GM12872 (cell line): ENCODE data around the gene SLF2.

ENCODE experiments used
- TF ChIP-seq, protein P1 (sequence below): IDR thresholded peaks from 3 replicates; pipeline ENCODE4 v1.5.1; 2011; ENCODE audit warnings: low read depth, mild to moderate bottlenecking, low read length, moderate library complexity; ENCODE audit not compliant: insufficient read depth

Gene SLF2

DNA sequence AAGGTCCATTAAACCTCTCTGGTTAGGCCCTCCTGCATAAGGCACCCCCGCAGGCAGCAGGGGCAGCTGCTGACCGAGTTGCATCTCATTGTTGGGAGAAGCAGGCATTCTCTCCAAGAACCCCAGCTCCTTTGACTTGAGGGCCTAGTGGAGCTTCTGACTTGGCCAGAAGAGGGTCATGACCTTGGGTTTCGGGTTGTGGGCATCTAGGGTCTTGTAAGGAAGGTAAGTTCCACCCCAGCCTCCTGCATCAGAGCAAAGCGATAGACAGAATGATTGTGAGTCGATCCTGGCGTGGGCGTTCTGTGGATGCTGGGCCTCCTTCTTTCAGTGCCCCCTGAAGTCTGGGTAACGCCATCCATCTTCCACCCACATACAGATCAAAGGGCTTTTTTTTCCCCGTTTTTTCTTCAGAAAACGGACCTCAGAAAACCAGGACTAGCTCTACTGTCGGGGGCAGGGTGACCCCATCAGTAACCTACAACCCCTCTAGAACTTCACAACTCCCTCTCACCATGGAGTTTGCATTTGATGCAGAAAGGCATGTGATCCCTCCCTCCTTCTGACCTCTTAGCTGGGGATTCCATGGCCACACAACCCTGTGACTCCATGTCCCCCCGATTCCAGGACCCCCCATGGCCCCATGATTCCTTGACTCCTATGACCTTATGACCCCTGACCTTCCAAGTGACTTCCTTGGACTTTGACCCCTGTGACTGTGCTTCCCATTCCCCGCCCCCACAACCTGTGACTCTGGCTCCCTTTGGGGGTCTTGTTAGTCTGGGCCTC lies 59.5 kb downstream of the SLF2 start:
- TF ChIP-seq, protein P1, sequence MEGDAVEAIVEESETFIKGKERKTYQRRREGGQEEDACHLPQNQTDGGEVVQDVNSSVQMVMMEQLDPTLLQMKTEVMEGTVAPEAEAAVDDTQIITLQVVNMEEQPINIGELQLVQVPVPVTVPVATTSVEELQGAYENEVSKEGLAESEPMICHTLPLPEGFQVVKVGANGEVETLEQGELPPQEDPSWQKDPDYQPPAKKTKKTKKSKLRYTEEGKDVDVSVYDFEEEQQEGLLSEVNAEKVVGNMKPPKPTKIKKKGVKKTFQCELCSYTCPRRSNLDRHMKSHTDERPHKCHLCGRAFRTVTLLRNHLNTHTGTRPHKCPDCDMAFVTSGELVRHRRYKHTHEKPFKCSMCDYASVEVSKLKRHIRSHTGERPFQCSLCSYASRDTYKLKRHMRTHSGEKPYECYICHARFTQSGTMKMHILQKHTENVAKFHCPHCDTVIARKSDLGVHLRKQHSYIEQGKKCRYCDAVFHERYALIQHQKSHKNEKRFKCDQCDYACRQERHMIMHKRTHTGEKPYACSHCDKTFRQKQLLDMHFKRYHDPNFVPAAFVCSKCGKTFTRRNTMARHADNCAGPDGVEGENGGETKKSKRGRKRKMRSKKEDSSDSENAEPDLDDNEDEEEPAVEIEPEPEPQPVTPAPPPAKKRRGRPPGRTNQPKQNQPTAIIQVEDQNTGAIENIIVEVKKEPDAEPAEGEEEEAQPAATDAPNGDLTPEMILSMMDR = no peak

- TF ChIP-seq, protein P1 = no peak
Observed at GRCh38 chr10:100972904-100973535, 60.3 kb downstream of the SLF2 start.

DNA sequence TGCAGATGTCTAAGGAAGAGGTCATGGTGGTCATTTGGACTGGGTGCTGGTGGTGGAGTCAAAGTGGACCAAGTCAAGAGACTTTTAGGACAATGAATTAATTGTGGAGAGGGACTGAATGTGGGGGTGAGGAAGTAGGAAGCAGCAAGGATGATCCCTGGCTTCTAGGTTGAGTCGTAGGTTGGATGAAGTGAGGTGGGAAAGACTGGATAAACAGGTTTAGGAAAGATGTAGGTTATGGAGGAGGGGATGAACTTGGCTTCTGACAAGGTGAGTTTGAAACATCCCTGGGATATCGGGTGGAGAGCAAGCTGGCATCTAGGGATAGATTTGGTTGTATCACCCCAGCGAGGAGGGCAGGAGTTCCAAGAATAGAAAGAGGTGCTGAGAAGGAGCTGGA lies 64.1 kb downstream of the SLF2 start:
- TF ChIP-seq, protein P1 = no peak

DNA sequence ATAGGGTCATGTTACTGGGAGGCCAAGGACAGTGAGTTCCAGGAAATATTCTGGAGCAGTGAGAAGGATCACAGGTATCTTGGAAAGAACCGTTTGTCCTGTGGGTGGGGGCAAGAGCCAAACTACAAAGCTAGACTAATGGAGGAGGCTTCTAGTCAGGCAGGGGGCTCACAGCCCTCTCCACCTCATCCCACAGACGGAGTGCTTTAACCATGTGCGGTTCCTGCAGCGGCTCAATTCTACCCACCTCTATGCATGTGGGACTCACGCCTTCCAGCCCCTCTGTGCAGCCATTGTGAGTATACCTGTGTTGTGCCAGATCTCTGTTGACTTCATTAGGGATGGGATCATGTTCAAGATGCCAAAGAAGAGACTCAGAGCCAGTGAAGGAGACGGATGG lies 64.7 kb downstream of the SLF2 start:
- TF ChIP-seq, protein P1 = no peak

- TF ChIP-seq, protein P1 = no peak
Observed at GRCh38 chr10:100978121-100978900, 65.5 kb downstream of the SLF2 start.

- TF ChIP-seq, protein P1 = no peak
Observed at GRCh38 chr10:100978901-100979195, 66.1 kb downstream of the SLF2 start.

DNA sequence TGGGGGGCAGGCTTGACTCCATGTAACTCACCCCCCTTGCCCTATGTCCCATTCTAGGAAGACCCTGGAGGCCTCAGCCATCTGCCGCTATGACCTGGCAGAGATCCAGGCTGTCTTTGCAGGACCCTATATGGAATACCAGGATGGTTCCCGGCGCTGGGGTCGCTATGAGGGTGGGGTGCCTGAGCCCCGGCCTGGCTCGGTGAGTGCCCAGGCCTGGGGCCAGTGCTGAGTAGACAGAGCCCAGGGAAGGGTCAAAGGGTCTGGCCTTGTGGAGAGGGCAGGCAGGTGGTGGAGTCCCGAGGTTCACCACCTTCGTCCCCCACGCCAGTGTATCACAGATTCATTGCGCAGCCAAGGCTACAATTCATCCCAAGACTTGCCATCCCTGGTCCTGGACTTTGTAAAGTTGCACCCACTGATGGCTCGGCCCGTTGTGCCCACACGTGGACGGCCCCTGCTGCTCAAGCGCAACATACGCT lies 67.1 kb downstream of the SLF2 start:
- TF ChIP-seq, protein P1 = no peak
